ENCODE results near the gene FNDC8.

- TF ChIP-seq POLR2A (IDR thresholded peaks at IDR 0.05; ENCODE audit: low read depth, low read length) = no peak
- TF ChIP-seq POLR2AphosphoS5 (IDR thresholded peaks at IDR 0.05; ENCODE audit: low read depth, low read length) = no peak
- TF ChIP-seq TAF1 (IDR thresholded peaks at IDR 0.05; ENCODE audit: low read depth, low read length) = no peak
Measured at GRCh38 chr17:35103271-35103670, 18.1 kb upstream of the FNDC8 start.

All from GM12891 (cell line).